GM23338 (cell line): ENCODE measurements around the gene ANXA7.

Source experiments
- CREB1 ChIP-seq: fragments of 250-450 bp; sonication (Bioruptor Pico); IDR thresholded peaks from 2 replicates; pipeline ENCODE4 v1.5.0; 2020; ENCODE audit warnings: low read depth, mild to moderate bottlenecking, moderate library complexity
- CTCF ChIP-seq, 2 experiments: fragments of 200-600 bp in 1 of 2; sonication (generic) in 1 of 2; conservative IDR thresholded peaks; 2 replicates each; pipeline versions ENCODE4 v1.5.1 to v1.6.1; 2016 to 2017; ENCODE audit warnings: antibody characterized with exemption in 2 of 2, low read depth in 2 of 2, mild to moderate bottlenecking in 2 of 2, moderate library complexity in 1 of 2
- ETS1 ChIP-seq: IDR thresholded peaks from 2 replicates; pipeline ENCODE4 v1.6.1; 2016; ENCODE audit warnings: antibody characterized with exemption
- EZH2 ChIP-seq: fragments of 200-600 bp; sonication (generic); IDR thresholded peaks from one replicate; pipeline ENCODE4 v1.8.0; 2017; ENCODE audit warnings: antibody characterized with exemption, mild to moderate bottlenecking, low read depth; ENCODE audit not compliant: unreplicated experiment
- EZH2phosphoT487 ChIP-seq: fragments of 200-600 bp; sonication (generic); IDR thresholded peaks from one replicate; pipeline ENCODE4 v1.8.1; 2018; ENCODE audit warnings: antibody characterized with exemption; ENCODE audit not compliant: unreplicated experiment
- JUNB ChIP-seq: IDR thresholded peaks from one replicate; pipeline ENCODE4 v1.6.1; 2016; ENCODE audit warnings: antibody characterized with exemption; ENCODE audit not compliant: unreplicated experiment
- NANOG ChIP-seq: IDR thresholded peaks from 2 replicates; pipeline ENCODE4 v1.6.1; 2016; ENCODE audit warnings: antibody characterized with exemption, borderline replicate concordance
- POLR2AphosphoS5 ChIP-seq: IDR thresholded peaks from 2 replicates; pipeline ENCODE4 v1.6.1; 2016; ENCODE audit warnings: antibody characterized with exemption, low read depth
- REST ChIP-seq: IDR thresholded peaks from one replicate; pipeline ENCODE4 v1.6.1; 2018; ENCODE audit warnings: antibody characterized with exemption; ENCODE audit not compliant: unreplicated experiment
- STAT1 ChIP-seq: IDR thresholded peaks from one replicate; pipeline ENCODE4 v1.6.1; 2016; ENCODE audit warnings: antibody characterized with exemption; ENCODE audit not compliant: unreplicated experiment
- ZNF114 ChIP-seq: fragments of 250-450 bp; sonication (Bioruptor Pico); IDR thresholded peaks from 2 replicates; pipeline ENCODE4 v1.5.0; 2020; ENCODE audit warnings: mild to moderate bottlenecking, moderate library complexity
- ZNF331 ChIP-seq: fragments of 250-450 bp; sonication (Bioruptor Pico); IDR thresholded peaks from 2 replicates; pipeline ENCODE4 v1.5.0; 2020; ENCODE audit warnings: low read depth, mild to moderate bottlenecking, moderate library complexity
- ZNF462 ChIP-seq: fragments of 250-450 bp; sonication (Bioruptor Pico); IDR thresholded peaks from 2 replicates; pipeline ENCODE4 v1.5.0; 2020; ENCODE audit warnings: mild to moderate bottlenecking, moderate library complexity

- TF ChIP-seq CTCF (conservative IDR thresholded peaks at IDR 0.05; ENCODE audit: low read depth in 2 of 2) (no peak), EZH2phosphoT487 (no peak), POLR2AphosphoS5 (no peak), EZH2 (no peak), JUNB (no peak), REST (no peak), CREB1 (CRISPR knock-in tag) (no peak), STAT1 (no peak), ETS1 (no peak), NANOG (no peak), ZNF114 (CRISPR knock-in tag) (no peak), ZNF331 (CRISPR knock-in tag) (no peak), ZNF462 (CRISPR knock-in tag) (no peak)
Measured at GRCh38 chr10:73423309-73423708, 9.5 kb upstream of the ANXA7 start.
